Myocyte (in vitro differentiated cells): ENCODE data around the gene SCAMP1. TPM values are rescaled to one million over a fixed set of nuclear protein-coding genes. Genes with fewer than 3 reads are reported as not detected.

Source experiments
- DNase-seq: peaks from one replicate; pipeline ENCODE4 v3.0.0-alpha.2; 2012; ENCODE audit warnings: low read depth
- total RNA-seq: library from RNA; depleted of rRNA; stranded (reverse); fragments of >200 nt; gene quantifications from 2 replicates; pipeline ENCODE4 v1.2.3, GENCODE V29; 2014

The SCAMP1 gene
- total RNA-seq, 1 donor from 2014 or later: 47.8 TPM

DNA sequence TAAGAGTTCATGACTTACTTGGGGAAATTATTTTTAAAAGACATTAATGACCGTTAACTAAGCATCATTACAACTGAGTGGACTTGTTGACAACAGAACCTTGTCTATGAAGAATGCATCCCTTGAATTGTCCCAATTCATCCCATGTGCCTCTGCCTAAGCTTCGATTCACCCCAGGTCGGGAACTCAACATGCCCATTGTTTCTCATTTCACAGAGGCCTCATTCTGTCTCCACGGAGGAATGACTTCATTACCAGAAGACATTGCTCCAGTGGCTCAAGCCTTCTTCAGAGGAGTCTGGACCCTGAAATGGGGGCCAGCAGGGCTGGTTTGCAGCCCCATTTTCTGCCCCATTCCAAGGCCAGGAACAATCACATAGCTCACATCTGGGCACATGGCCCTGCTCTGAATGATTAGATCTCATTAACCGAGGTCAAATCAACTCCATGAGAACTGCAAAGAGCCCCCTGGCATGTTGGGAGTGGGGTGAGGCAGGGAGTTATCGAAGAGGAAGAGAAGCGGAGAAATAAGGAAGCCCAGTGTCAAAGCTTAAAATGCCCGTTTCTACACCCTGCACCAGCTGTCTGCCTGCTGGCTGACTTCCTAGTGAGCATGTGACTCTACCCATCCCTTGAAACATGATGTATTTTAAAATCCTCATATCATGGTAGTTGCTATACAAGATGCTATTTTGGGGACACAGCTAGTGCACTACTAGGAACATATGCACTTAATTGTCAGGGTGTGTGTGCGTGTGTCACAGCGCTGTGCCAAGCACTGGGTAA lies 150.9 kb downstream of the SCAMP1 start:
- peak; percentile 79 for DNase-seq

DNA sequence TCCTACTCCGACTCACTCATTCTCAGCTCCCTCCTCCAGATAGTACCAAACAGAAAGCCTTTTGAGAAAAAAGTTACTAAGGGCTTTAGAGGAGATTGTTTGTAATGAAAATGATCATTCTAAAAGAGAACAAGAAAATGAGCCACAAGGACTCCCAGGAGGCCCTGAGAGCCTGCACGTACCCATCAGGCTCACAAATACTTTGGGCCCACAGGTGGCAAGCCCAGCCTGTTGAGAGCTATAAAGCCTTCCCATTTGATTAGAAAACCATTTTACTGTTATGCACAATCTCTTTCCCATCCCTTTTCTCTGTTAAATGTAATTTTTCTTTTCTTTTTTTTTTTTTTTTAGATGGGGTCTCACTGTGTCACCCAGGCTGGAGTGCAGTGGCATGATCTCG lies 152.0 kb downstream of the SCAMP1 start:
- DNase-seq: no peak

DNA sequence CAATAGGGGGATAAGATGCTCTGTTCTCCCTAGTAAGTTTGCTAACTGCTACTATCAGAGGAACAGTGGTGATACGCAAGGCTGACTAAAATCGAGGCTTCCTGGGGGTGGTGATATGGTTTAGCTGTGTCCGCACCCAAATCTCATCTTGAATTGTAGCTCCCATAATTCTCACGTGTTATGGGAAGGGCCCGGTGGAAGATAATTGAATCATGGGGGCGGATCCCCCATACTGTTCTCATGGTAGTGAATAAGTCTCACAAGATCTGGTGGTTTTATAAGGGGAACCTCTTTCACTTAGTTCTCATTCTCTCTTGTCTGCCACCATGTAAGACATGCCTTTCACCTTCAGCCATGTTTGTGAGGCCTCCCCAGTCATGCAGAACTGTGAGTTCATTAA lies 153.0 kb downstream of the SCAMP1 start:
- no peak for DNase-seq

DNA sequence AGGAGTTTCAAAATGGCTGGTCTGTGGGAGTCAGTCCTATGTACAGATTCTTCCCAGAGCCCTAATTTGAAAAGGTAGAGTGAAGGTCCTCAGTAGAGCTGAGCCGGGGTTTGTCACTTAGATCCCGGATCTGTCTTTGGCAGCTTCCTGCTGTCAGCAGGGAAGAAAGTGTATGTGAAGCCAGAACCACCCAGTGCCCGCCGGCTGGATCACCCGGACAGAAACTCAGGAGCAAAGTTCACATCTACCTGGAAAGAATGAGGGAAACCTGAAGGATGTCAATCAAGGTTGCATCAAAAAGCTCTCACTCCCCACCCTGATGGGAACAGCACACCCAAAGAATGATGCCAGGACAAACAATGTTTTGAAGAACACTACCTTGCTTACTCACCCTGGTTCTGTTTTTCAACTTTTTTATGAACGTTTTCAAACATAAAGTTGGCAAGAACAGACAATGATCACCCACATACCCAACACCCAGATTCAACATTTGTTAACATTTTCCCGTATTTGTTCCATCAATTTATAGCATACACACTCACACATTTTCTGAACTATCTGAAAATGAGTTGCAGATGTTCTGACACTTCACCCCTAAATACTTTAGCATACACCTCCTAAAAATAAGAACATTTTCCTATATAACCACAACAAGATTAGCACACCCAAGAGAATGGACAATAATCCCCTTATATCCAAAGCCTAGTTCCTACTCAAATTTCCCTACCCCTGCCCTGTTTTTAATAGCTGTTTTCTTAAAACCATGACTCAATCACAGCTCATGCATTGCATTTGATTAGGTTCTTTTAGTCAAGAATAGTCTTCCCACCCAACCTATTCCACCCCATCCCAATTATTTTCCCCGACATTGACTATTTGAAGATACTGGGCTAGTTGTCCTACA lies 154.3 kb downstream of the SCAMP1 start:
- DNase-seq: no peak

DNA sequence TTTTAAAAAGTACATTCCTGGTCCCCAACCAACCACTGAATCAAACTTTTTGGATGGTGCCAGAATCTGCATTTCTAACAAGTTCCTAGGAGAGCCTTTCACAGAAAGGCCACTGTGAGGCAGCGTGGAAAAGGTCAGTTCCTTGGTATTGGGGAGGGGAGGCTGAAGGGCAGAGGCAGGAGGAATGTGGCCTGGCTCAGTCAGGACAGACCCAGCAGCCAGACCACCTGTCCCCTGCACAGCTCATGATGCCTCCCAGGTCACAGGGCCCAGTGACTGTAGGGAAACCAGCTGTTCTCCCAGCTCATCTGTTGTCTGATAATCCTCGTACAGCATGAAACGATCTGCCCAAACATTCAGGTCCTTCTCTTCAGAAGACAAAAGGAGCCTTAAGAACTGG lies 155.3 kb downstream of the SCAMP1 start:
- DNase-seq: peak; percentile 95

DNA sequence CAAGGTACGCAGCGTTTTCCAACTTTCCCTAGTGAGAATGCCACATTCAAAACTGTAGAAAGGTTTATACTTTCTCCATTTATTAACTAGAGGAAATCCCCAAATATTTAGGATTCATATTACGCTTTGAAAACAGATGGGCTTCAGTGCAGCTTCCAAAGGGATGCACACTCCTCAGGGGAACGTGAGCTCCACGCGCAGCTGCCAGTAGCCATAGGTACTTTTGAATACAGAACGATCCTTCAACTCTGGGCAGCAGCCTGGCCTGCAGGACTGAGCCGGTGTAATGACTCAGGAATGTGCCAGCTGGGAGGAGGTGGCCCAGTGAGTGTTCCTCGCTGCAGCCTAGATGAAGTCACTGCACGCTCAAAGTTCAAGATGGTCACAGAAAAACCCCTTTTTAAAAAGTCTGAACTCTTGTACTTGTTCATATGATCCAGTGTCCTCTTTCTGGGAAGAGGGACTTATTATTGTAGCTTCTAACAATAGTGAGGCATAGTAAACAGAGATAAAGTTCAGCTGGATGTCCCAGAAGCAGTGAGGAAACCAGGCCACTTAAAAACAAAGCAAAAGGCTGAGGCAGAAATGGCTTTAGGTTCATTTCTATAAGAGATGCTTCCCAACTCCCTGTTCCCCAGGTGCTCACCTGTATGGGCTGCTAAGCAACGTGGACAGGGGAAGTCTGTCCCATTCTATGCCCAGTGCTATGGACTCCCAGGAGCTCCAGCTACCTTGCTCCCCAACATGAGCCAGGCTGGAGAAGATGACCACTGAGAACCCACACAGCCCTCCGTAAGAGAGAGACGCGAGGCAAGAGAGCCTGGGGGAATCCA lies 158.2 kb downstream of the SCAMP1 start:
- peak; percentile 92 for DNase-seq

DNA sequence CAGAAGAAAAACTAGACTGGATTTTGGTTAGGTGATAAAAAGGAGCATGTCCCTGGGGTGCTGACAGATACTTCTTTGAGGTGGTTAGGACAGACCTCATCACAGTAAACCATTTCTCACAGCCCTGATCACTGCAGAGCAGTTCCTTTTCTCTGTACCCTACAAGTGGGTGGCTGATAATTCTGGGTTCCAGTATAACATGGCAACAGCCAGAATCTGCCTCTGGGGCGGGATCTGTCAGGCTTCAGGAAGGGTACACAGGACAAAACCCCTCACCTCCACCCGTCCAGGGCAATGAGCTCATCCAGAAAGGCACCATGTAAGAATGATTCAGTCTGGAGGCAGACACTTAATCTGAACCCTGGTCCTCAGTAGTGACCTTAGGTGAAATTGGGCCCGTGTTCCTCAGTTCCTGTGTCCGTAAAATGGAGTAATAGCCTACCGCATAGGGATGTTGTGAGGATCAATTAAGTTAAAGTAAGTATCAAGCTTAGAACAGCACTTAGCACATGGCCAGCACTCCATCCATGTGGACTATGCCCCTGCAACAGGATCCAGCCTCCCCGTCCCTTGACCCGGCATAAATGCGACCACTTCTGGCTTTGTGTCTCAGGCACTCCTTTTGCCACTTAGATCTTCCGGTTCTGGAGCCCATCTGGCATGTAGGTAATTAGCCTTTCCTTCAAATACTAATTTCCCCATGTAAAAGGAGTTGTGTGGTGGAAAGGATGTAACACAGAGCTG lies 159.0 kb downstream of the SCAMP1 start:
- no peak for DNase-seq

DNA sequence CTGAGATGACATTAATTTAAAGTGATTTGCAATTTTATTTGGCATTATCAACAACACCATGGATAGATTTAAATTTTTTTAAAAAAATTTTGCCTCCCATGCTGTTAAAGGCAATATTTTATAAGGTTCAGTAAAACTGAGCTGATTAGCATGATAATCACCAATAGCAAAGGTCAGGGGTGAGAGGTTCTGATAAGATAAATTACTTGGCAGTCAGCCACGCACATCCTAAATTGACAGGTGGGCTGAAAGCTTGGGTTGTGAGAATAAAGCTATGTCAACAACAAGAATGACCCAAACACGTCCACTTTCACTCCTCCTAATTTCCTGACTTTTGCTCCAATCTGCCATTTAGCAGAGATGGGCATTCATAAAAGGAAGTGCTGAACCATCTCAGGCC lies 161.0 kb downstream of the SCAMP1 start:
- no peak for DNase-seq

DNA sequence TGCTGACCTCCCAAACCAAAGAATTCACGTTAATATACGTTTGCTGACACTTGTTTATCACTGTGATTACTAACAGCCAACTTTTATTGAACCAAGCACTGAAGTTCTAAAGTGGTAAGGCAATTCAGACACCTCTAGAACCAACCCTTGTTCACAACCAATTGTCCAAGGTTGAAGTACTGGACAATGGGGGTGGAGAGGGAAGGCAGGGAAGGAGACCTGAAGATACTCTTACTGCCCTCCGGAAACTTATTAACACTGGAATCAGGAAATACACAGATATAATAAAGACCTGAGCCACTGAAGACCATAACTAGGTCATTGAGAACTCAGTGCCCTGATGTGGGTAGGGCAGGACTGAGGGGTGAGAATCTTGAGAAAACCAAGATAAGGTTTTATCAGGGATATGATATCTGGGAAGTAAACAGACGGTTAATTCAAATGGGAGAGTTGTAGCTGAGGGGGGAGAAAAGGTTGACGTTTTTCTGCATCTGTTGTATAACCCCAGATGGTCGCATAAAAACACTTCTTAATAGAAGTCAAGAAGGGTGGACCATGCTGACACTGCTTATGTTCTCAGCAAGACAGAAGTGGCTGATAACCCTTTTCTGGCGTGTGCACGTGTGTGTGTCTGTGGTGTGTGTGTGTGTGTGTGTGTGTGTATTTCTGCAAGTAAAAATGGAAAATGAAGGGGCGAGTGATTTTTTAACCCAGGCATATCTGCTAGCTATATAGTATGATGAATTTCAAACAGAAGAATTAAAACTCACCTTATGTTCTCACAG lies 162.3 kb downstream of the SCAMP1 start:
- no peak for DNase-seq

DNA sequence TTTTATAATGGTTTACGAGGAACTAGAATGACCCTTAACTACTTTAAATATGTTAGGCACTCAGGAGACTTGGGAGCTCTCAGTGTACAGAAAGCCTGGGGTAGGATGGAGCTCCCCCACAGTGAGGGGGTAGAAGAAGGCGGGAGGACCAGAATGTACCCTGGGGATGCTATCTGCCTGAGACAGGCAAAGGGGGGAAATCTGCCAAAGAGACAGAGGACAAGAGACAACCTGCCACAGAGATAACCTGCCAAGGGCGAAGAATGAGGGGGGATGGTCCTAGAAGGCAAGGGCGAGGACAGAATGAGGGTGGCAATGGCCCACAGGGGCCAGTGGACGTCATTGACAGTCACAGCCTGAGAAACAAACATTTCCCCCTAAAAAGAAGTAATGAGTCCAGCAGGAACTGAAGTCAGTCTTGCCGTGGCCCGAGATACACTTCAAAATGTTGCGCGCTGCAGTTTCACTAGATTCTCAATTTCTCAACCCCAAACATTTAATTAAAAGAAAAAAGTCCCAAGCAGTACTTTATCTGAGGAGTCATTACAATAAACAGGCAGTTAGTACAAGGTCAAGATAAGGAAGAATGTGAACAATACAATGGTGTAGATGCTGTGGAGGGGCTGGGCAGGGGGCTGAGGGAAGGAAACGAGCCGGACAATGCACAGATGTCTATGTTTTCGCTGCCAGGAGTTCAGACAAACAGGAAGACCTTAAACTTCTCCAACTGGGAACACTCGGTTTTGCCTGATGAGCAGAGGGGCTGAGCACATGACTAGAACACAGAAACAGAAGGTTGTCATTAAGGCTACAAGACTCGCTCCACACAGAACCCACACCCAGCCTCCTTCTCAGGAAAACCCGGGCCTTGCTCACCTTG lies 163.1 kb downstream of the SCAMP1 start:
- DNase-seq: no peak

DNA sequence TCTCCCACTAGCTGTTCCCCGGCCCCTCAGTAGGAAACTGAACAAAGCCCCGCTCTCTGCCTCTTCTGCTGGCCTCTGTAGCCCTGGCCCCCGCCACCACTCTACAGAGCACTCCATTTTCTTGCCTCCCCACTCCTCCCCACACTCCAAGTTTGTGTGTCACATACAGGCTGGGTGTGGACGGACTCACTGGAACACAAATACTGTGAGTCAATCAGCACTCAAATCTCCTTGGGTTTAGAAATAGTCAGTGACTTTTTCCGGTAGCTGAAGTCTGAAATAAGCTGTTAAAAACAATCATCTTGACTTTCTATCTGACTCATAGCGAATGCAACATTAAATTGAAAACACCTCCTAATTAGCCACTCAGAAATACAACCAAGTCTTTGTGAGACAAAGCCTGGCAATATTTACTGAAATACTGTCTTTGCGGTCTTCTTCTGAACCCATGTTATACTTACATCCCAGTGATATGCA lies 165.7 kb downstream of the SCAMP1 start:
- peak; percentile 60 for DNase-seq

DNA sequence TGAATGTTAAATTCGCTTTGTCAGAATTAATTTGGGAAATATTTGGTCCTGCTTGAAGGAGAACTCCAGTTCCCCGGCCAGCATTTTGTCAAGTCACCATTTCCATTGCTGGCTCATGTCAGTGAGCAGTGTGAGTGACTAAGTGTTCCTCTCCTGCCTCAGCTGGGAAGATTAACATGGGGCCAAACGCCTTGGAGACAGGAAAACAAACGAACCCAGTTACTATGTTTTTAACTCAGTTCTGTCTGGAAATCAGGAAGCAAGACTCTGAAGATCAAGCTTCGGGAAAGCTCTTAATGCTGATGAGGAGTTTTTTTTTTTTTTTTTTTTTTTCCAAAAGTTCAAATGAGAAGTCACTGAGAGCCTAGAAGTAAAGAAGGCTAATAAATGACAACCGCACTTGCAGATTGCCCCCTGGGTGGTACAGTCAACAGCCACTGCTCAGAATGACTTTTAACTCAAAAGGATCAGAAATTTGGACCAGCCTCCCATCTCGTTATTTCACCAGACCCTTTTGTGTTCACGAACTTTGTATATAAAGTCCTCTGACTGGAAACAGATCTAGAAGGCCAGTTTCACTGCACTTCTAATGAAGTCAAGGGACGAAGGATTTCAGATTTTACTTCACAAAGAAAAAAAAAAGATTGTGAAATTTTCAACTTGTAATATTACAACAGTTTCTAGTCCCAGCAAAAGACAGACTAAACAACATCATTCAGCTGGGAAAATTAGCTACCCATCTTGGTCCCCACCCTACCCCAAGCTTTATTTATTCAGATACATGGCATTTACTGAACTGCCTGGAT lies 166.8 kb downstream of the SCAMP1 start:
- peak; percentile 89 for DNase-seq

DNA sequence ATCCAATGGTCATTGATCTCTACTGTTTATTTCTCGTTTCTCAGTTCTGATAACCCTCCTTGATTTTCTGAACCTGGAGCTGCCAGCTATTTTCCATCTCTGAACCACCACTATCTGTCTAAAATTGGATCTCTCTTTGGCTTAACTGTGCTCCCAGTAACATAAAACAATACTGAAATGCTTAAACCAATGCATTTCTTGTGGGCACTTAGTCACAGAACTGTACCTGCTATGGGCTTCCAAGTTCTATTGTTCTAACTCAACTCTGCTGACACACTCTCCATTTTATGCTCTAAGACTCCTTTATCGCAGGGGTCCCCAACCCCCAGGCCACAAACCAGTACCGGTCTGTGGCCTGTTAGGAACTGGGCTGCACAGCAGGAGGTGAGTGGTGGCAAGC lies 167.5 kb downstream of the SCAMP1 start:
- DNase-seq: no peak

Other genes with a start within 250 kb of the SCAMP1 start
- 47.4 and 50.0 TPM in 2 replicates for gene AP3B1, start 65.9 kb upstream of the SCAMP1 start, total RNA-seq